Activated T-helper 2 cell treated with anti-CD3 and anti-CD28 coated beads, Interferon-gamma antibody, Interleukin-2, Interleukin-4, amounts not matched to agents 10 μg/mL and 5 μg/mL and 100 μg/mL, durations not matched to agents 14 hours and 24 hours and 36 hours (primary cell): ENCODE measurements around the gene PDPK1. TPM values are rescaled to one million over a fixed set of nuclear protein-coding genes. Genes with fewer than 3 reads are reported as not detected.

Experiments
- DNase-seq: peaks from one replicate; pipeline ENCODE4 v3.0.0; 2021; ENCODE audit warnings: low spot score
- H3K27ac Mint-ChIP-seq: one replicate; pipeline ENCODE4 v1.8.0; 2021; ENCODE audit warnings: mixed read lengths
- H3K27me3 Mint-ChIP-seq: one replicate; pipeline ENCODE4 v1.8.0; 2021; ENCODE audit warnings: low read depth, mixed read lengths
- H3K36me3 Mint-ChIP-seq: one replicate; pipeline ENCODE4 v1.8.0; 2021; ENCODE audit warnings: low read depth, mixed read lengths
- H3K4me1 Mint-ChIP-seq: one replicate; pipeline ENCODE4 v1.8.0; 2021; ENCODE audit warnings: low read depth, mixed read lengths
- H3K4me3 Mint-ChIP-seq: one replicate; pipeline ENCODE4 v1.8.0; 2021; ENCODE audit warnings: low read depth, mild to moderate bottlenecking, moderate library complexity, mixed read lengths
- H3K9me3 Mint-ChIP-seq: one replicate; pipeline ENCODE4 v1.8.0; 2021; ENCODE audit warnings: mixed read lengths
- intact Hi-C: fragments of 100-400 bp; cut with micrococcal nuclease; formaldehyde crosslinking; loops from one replicate; pipeline ENCODE4 v1.15.1; 2023
- total RNA-seq: library from RNA; stranded (reverse); gene quantifications from 2 replicates; pipeline ENCODE4 v1.2.3, GENCODE V29; 2022

PDPK1 gene
- total RNA-seq, 1 donor from 2014 or later = 45.7 TPM

- Mint-ChIP-seq H3K9me3 (no peaks in the 10 kb centered on the region), H3K4me3 (peak overlapping the region; percentile 74), H3K4me1 (peaks cover 29% of the 10 kb centered on the region), H3K36me3 (peaks cover 13% of the 10 kb centered on the region), H3K27me3 (no peaks in the 10 kb centered on the region), H3K27ac (peak overlapping the region; percentile 80)
- intact Hi-C loops = loop anchor here (2.0 to 10.0 kb wide), 6 partner anchors 20 to 358 kb away; partner anchors contain the start of genes ABCA3, CCNF, E4F1 and RNPS1
- no peak for DNase-seq
Observed at GRCh38 chr16:2512735-2513404, 25.0 kb upstream of the PDPK1 start.

DNA sequence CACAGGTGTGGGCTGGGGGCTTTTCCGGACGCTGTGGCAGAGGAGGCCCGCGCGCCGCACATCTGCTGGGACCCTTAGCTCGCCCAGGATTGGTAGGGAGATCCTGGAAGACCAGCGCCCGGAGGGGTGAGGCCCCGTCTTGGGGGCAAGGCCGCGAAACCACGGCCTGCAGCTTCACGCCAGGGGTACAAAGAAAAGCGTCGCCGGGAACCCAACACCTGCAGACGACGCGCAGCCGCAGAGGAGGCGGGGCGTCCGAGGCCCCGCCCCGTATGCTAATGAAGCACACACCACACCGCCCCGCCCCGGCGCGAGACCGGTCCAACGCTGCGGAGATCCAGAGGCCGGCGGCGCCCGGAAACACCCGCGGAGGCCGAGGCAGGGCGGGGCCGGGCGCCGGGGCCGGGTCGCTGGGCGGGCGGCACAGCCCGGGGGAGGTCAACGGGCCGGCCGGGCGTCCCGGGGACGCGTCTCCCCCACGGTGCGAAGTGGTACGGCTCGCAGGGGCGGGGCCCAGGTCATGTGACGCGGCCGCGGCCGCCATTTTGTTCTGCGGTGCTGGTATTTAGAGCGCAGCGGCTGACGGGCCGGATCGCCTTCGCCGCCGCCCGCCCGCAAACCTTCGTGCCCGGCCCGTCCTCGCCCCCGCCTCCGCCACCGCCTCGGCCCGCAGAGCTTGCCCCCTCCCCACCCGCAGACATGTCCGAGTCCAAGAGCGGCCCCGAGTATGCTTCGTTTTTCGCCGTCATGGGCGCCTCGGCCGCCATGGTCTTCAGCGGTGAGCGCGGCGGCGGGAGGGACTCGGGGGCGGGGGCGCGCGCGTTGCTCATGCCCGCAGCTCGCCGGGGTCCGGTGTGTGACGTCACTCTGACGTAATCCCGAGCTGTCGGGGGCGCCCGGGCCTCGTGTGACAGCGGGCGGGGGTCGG lies 24.2 kb upstream of the PDPK1 start, which contains the start of gene ATP6V0C:
ATP6V0C (plus strand) TSS at position 548 of the 928 bp plus-strand sequence; CDS start at position 700, 152 bp downstream.
- Mint-ChIP-seq H3K4me3 (peak within 1 kb of the TSS; percentile 88), H3K4me1 (peaks cover 29% of the 10 kb centered on the region), H3K9me3 (no peaks in the 10 kb centered on the region), H3K36me3 (peaks cover 13% of the 10 kb centered on the region), H3K27me3 (no peaks in the 10 kb centered on the region), H3K27ac (peak within 1 kb of the TSS; percentile 86)
- intact Hi-C loops = loop anchor here (2.0 to 10.0 kb wide), 6 partner anchors 19 to 359 kb away; partner anchors contain the start of genes ABCA3, CCNF, E4F1 and RNPS1
- peak; percentile 89 for DNase-seq

GRCh38 chr16:2514333-2515179 lies 23.3 kb upstream of the PDPK1 start:
- H3K4me3 Mint-ChIP-seq = peak overlapping the region; percentile 88
- H3K9me3 Mint-ChIP-seq = no peaks in the 10 kb centered on the region
- no peaks in the 10 kb centered on the region for H3K27me3 Mint-ChIP-seq
- intact Hi-C loops = loop anchor here (5.0 to 10.0 kb wide), 3 partner anchors 172 to 360 kb away; partner anchors contain the start of genes ABCA3, RNPS1 and TRAF7
- H3K27ac Mint-ChIP-seq = peak overlapping the region; percentile 82
- peaks cover 34% of the 10 kb centered on the region for H3K4me1 Mint-ChIP-seq
- no peak for DNase-seq
- H3K36me3 Mint-ChIP-seq = peaks cover 14% of the 10 kb centered on the region

- intact Hi-C loops = loop anchor here (10.0 kb wide), 2 partner anchors 251 to 361 kb away; partner anchors contain the start of genes RNPS1 and TRAF7
- Mint-ChIP-seq H3K4me3 (peak overlapping the region; percentile 88), H3K27ac (peak overlapping the region; percentile 82), H3K9me3 (no peaks in the 10 kb centered on the region), H3K27me3 (no peaks in the 10 kb centered on the region), H3K4me1 (peaks cover 39% of the 10 kb centered on the region), H3K36me3 (peaks cover 19% of the 10 kb centered on the region)
- no peak for DNase-seq
Observed at GRCh38 chr16:2515180-2515851, 22.5 kb upstream of the PDPK1 start.

DNA sequence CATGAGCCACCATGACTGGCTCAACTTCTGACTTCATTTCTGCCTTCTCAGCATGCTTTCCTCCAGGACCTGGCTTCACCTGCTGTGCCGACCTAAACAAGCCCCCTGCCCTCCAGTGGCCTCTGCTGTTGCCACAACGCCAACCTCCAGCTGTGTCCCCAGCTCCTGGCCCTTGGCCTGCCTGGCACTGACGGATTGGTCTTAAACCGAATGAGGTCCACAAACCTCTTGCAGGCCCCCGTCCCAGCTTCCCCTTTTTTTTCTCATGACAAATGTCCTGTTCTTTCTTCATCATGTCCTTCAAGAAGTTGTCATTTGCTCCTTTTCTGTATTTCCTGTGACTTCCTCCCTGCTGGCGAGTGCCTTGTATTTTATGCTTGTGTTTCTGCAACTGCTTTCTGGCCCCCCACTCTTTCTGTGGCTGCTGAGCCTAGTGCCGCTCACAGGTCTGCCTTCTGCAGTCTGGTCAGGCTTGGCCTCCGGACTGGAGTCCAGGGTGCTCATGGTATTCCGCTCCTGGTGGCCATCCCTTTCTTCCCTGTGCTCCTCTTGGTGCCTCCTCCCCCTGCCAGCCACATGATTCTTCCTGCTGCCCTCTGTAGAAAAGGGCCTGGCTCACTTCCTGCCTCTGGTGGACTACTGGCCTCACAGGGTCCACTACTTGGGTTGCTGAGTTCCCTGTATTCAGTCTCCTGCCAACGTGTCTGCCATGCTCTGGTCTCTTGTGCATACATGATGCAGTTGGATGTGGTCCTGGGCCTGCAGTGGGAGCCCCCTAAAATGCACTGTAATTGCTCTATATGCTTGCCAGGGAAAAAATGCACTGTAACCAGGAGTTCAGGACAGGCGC lies 21.2 kb upstream of the PDPK1 start:
- H3K36me3 Mint-ChIP-seq = peaks cover 23% of the 10 kb centered on the region

DNA sequence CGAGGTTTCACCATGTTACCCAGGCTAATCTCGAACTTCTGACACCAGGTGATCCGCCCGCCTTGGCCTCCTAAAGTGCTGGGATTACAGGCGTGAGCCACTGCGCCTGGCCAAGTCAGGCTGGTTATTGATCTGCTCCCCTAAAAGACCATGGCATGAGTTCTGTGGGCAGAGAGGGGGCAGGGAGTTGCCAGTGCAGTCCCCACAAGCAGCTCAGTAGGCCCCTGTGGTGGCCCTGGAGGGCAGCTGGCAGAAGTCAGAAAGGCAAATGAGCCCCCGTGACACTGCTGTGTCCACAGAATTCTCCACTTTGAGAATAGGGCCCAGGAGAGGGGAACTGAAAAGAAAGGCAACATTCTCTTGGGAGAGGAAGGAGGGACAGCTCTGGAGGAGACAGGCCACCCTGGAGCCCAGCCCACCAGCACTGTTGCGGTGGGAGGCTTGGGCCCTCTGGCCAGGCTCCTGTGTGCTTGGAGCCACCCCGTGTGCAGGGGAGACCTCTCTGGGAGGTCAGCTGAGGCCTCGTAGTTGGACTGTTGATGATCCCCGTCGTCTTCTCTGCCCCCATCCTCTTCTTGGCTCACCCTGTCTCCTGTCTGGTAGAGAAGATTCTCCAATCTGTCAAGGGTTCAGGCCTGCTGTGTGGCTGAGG lies 19.7 kb upstream of the PDPK1 start:
- Mint-ChIP-seq H3K4me1 (peaks cover 40% of the 10 kb centered on the region), H3K27ac (no peak overlapping the region)

More for the DNA sequence above, 21.2 kb upstream of the PDPK1 start:
- no peak for DNase-seq
- Mint-ChIP-seq H3K27me3 (no peaks in the 10 kb centered on the region), H3K4me1 (peaks cover 45% of the 10 kb centered on the region), H3K4me3 (peak overlapping the region; percentile 88), H3K27ac (peak overlapping the region; percentile 82), H3K9me3 (no peaks in the 10 kb centered on the region)
- intact Hi-C loops = loop anchor here (10.0 kb wide), 2 partner anchors 252 to 362 kb away; partner anchors contain the start of genes RNPS1 and TRAF7

DNA sequence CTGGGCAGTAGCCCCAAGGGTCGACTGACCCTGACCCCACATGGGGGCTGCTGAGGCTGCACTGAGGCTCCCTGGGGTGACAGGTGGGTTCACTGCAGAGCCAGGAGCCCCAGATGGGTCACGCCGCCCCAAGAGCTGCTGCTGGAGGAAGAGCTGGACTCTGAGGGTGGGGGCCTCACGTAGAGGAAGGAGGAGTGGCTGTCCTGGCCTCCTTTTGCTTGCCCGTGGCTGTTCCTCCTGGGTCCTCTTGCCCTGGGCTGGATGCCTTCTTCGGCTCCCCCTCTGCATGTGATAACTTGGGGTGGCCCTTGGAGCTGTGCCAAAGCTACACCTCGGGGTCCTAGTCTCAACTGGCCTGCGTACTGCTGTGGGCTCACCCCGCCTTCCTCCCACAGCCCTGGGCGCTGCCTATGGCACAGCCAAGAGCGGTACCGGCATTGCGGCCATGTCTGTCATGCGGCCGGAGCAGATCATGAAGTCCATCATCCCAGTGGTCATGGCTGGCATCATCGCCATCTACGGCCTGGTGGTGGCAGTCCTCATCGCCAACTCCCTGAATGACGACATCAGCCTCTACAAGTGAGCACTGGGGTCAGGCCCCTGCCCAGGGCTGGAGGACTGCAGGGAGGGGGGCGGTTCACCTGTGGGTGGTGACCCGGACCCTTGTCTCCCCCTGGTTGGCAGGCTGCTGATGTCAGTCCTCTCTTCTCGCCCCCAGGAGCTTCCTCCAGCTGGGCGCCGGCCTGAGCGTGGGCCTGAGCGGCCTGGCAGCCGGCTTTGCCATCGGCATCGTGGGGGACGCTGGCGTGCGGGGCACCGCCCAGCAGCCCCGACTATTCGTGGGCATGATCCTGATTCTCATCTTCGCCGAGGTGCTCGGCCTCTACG lies 18.8 kb upstream of the PDPK1 start:
- no peak for DNase-seq
- H3K27ac Mint-ChIP-seq = peak overlapping the region; percentile 36
- intact Hi-C loops = loop anchor here (10.0 kb wide), 2 partner anchors 254 to 364 kb away; partner anchors contain the start of genes RNPS1 and TRAF7

More for the DNA sequence above, 19.7 kb upstream of the PDPK1 start:
- Mint-ChIP-seq H3K27me3 (no peaks in the 10 kb centered on the region), H3K9me3 (no peaks in the 10 kb centered on the region), H3K36me3 (peaks cover 23% of the 10 kb centered on the region), H3K4me3 (peak overlapping the region; percentile 30)
- intact Hi-C loops = loop anchor here (10.0 kb wide), 2 partner anchors 253 to 363 kb away; partner anchors contain the start of genes RNPS1 and TRAF7
- no peak for DNase-seq

DNA sequence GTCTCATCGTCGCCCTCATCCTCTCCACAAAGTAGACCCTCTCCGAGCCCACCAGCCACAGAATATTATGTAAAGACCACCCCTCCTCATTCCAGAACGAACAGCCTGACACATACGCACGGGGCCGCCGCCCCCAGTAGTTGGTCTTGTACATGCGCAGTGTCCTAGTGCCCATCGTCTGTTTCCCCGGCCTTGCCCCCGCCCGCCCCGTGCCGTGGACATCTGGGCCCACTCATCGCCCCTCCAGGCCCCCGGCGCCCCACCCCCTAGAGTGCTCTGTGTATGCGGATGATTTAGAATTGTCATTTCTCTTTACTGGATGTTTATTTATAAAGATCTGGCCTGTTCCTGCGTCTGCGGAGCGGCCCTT lies 18.1 kb upstream of the PDPK1 start:
- peaks cover 38% of the 10 kb centered on the region for H3K4me1 Mint-ChIP-seq
- intact Hi-C loops = loop anchor here (10.0 kb wide), 2 partner anchors 255 to 365 kb away; partner anchors contain the start of genes RNPS1 and TRAF7
- peak overlapping the region; percentile 77 for H3K4me3 Mint-ChIP-seq
- H3K9me3 Mint-ChIP-seq = no peaks in the 10 kb centered on the region
- H3K27me3 Mint-ChIP-seq = no peaks in the 10 kb centered on the region
- H3K27ac Mint-ChIP-seq = peak overlapping the region; percentile 89
- peaks cover 35% of the 10 kb centered on the region for H3K36me3 Mint-ChIP-seq
- no peak for DNase-seq

More for the DNA sequence above, 18.8 kb upstream of the PDPK1 start:
- Mint-ChIP-seq H3K9me3 (no peaks in the 10 kb centered on the region), H3K4me3 (peak overlapping the region; percentile 77), H3K4me1 (peaks cover 38% of the 10 kb centered on the region), H3K27me3 (no peaks in the 10 kb centered on the region), H3K36me3 (peaks cover 29% of the 10 kb centered on the region)

- Mint-ChIP-seq H3K27ac (peak within 1 kb of the TSS; percentile 89), H3K4me1 (peaks cover 35% of the 10 kb centered on the region), H3K27me3 (no peaks in the 10 kb centered on the region), H3K4me3 (peak within 1 kb of the TSS; percentile 79), H3K9me3 (no peaks in the 10 kb centered on the region), H3K36me3 (peaks cover 39% of the 10 kb centered on the region)
- intact Hi-C loops = no loop called here
- peak; percentile 84 for DNase-seq
Observed at GRCh38 chr16:2520097-2520783, 17.6 kb upstream of the PDPK1 start, which contains the start of gene AMDHD2. Gene AMDHD2 (plus strand): TSS chr16:2520371. CDS start chr16:2520459, 88 bp downstream.
